H9 (cell line): ENCODE data around the gene NT5DC1. TPM values are rescaled to one million over a fixed set of nuclear protein-coding genes. Genes with fewer than 3 reads are reported as not detected.

Experiments used
- DNase-seq: peaks from one replicate; pipeline ENCODE4 v3.0.0-alpha.2; 2017
- H2AFZ ChIP-seq: one replicate; pipeline ENCODE4 v1.6.1; 2013; ENCODE audit warnings: mild to moderate bottlenecking, low read length, control low read depth, moderate library complexity
- H2AK5ac ChIP-seq: 2 replicates; pipeline ENCODE4 v1.6.1; 2013; ENCODE audit warnings: low read length, control low read depth, mixed read lengths; ENCODE audit not compliant: insufficient read length
- H2BK120ac ChIP-seq: one replicate; pipeline ENCODE4 v1.6.1; 2013; ENCODE audit warnings: low read depth, mild to moderate bottlenecking, low read length, control low read depth, inconsistent platforms; ENCODE audit not compliant: poor library complexity, severe bottlenecking
- H2BK12ac ChIP-seq: 2 replicates; pipeline ENCODE4 v1.6.1; 2013; ENCODE audit warnings: low read length, control low read depth, mixed read lengths, low read depth; ENCODE audit not compliant: insufficient read length
- H2BK15ac ChIP-seq: 2 replicates; pipeline ENCODE4 v1.6.1; 2013; ENCODE audit warnings: low read depth, low read length, control low read depth
- H2BK20ac ChIP-seq: one replicate; pipeline ENCODE4 v1.6.1; 2013; ENCODE audit warnings: low read depth, mild to moderate bottlenecking, low read length, control low read depth, inconsistent platforms; ENCODE audit not compliant: poor library complexity, severe bottlenecking
- H2BK5ac ChIP-seq: 2 replicates; pipeline ENCODE4 v1.6.1; 2013; ENCODE audit warnings: low read length, control low read depth, mixed read lengths; ENCODE audit not compliant: insufficient read length
- H3K14ac ChIP-seq: 2 replicates; pipeline ENCODE4 v1.6.1; 2013; ENCODE audit warnings: low read length, control low read depth; ENCODE audit not compliant: insufficient read depth
- H3K18ac ChIP-seq: 2 replicates; pipeline ENCODE4 v1.6.1; 2013; ENCODE audit warnings: low read depth, mild to moderate bottlenecking, mixed read lengths, low read length, control low read depth; ENCODE audit not compliant: insufficient read length
- H3K23ac ChIP-seq: 2 replicates; pipeline ENCODE4 v1.6.1; 2013; ENCODE audit warnings: low read length, control low read depth, mixed read lengths, low read depth; ENCODE audit not compliant: insufficient read length
- H3K23me2 ChIP-seq: 2 replicates; pipeline ENCODE4 v1.6.1; 2013; ENCODE audit warnings: low read depth, mild to moderate bottlenecking, mixed read lengths, low read length, control low read depth; ENCODE audit not compliant: insufficient read length, poor library complexity, severe bottlenecking
- H3K27ac ChIP-seq: 2 replicates; pipeline ENCODE4 v1.5.1; 2013; ENCODE audit warnings: low read length, control low read depth, mixed read lengths, low read depth; ENCODE audit not compliant: insufficient read length
- H3K27me3 ChIP-seq: 2 replicates; pipeline ENCODE4 v1.6.1; 2013; ENCODE audit warnings: low read length, control low read depth, inconsistent platforms; ENCODE audit not compliant: insufficient read depth
- H3K4ac ChIP-seq: 2 replicates; pipeline ENCODE4 v1.6.1; 2013; ENCODE audit warnings: low read depth, mild to moderate bottlenecking, control low read depth, inconsistent platforms, low read length, moderate library complexity
- H3K4me1 ChIP-seq: 2 replicates; pipeline ENCODE4 v1.6.1; 2013; ENCODE audit warnings: low read length, control low read depth, inconsistent platforms; ENCODE audit not compliant: insufficient read depth
- H3K4me2 ChIP-seq: 2 replicates; pipeline ENCODE4 v1.6.1; 2013; ENCODE audit warnings: low read length, control low read depth, mixed read lengths; ENCODE audit not compliant: insufficient read length, insufficient read depth
- H3K56ac ChIP-seq: 2 replicates; pipeline ENCODE4 v1.6.1; 2013; ENCODE audit warnings: low read depth, mild to moderate bottlenecking, mixed read lengths, low read length, control low read depth; ENCODE audit not compliant: insufficient read length
- H3K79me1 ChIP-seq: 2 replicates; pipeline ENCODE4 v1.6.1; 2013; ENCODE audit warnings: low read depth, mild to moderate bottlenecking, moderate library complexity, low read length, control low read depth, inconsistent platforms; ENCODE audit not compliant: insufficient read depth, poor library complexity, severe bottlenecking
- H3K79me2 ChIP-seq: 2 replicates; pipeline ENCODE4 v1.6.1; 2013; ENCODE audit warnings: low read length, control low read depth, inconsistent platforms; ENCODE audit not compliant: insufficient read depth
- H3K9ac ChIP-seq: 2 replicates; pipeline ENCODE4 v1.6.1; 2013; ENCODE audit warnings: low read length, control low read depth, mixed read lengths; ENCODE audit not compliant: insufficient read length; ENCODE audit errors: extremely low read depth
- H3K9me3 ChIP-seq: one replicate; pipeline ENCODE4 v1.6.1; 2013; ENCODE audit warnings: low read depth, low read length, inconsistent platforms; ENCODE audit not compliant: control insufficient read depth
- H3T11ph ChIP-seq: one replicate; pipeline ENCODE4 v1.6.1; 2013; ENCODE audit warnings: mild to moderate bottlenecking, low read length, control low read depth, inconsistent platforms
- H4K20me1 ChIP-seq: one replicate; pipeline ENCODE4 v1.6.1; 2013; ENCODE audit not compliant: control insufficient read depth, insufficient read length, insufficient read depth
- H4K5ac ChIP-seq: 2 replicates; pipeline ENCODE4 v1.6.1; 2013; ENCODE audit warnings: low read depth, mild to moderate bottlenecking, mixed read lengths, low read length, control low read depth; ENCODE audit not compliant: insufficient read length
- H4K8ac ChIP-seq: replicated peaks from 2 replicates; pipeline ENCODE4 v1.6.1; 2013; ENCODE audit warnings: low read length, control low read depth, mixed read lengths, low read depth; ENCODE audit not compliant: insufficient read length
- H4K91ac ChIP-seq: 2 replicates; pipeline ENCODE4 v1.6.1; 2013; ENCODE audit warnings: low read depth, mild to moderate bottlenecking, moderate library complexity, mixed read lengths, low read length, control low read depth; ENCODE audit not compliant: insufficient read length
- H3K27ac Mint-ChIP-seq, 3 experiments: 2 replicates in 2 of 3; 3 replicates in 1 of 3; pipeline ENCODE4 v1.8.0; 2020 to 2021; ENCODE audit warnings: mixed read lengths in 3 of 3, mild to moderate bottlenecking in 1 of 3, moderate library complexity in 1 of 3
- H3K27me3 Mint-ChIP-seq: 2 replicates; pipeline ENCODE4 v1.8.0; 2021; ENCODE audit warnings: low read depth, mild to moderate bottlenecking, moderate library complexity, mixed read lengths
- H3K36me3 Mint-ChIP-seq, 3 experiments: 2 replicates in 2 of 3; 3 replicates in 1 of 3; pipeline ENCODE4 v1.8.0; 2020 to 2021; ENCODE audit warnings: low read depth in 3 of 3, mixed read lengths in 3 of 3; ENCODE audit not compliant: insufficient read depth in 1 of 3
- H3K4me1 Mint-ChIP-seq, 2 experiments: 2 replicates each; pipeline ENCODE4 v1.8.0; 2020; ENCODE audit warnings: mixed read lengths in 2 of 2
- H3K4me3 Mint-ChIP-seq, 2 experiments: 2 replicates in 1 of 2; 3 replicates in 1 of 2; pipeline ENCODE4 v1.8.0; 2020 to 2021; ENCODE audit warnings: mild to moderate bottlenecking in 2 of 2, mixed read lengths in 2 of 2, moderate library complexity in 1 of 2
- H3K9me3 Mint-ChIP-seq, 2 experiments: 2 replicates in 1 of 2; 3 replicates in 1 of 2; pipeline ENCODE4 v1.8.0; 2020; ENCODE audit warnings: mild to moderate bottlenecking in 2 of 2, mixed read lengths in 2 of 2, moderate library complexity in 1 of 2
- CTCF ChIP-seq: fragments of 200-600 bp; sonication (generic); conservative IDR thresholded peaks from 3 replicates; pipeline ENCODE4 v1.8.0; 2021; ENCODE audit warnings: antibody characterized with exemption, mild to moderate bottlenecking
- WGBS: extraction: QIAGEN DNeasy Blood & Tissue Kit; methylation state at CpG from one replicate; pipeline ENCODE4 v1.1.7; 2013; ENCODE audit warnings: missing lambda C conversion rate, low lambda C conversion rate, mixed read lengths; ENCODE audit not compliant: insufficient read length; ENCODE audit errors: extremely low coverage; 5-methylcytosine and 5-hydroxymethylcytosine counted together
- total RNA-seq: library from RNA; stranded (reverse); gene quantifications from 2 replicates; pipeline ENCODE4 v1.2.1, GENCODE V29; 2021

NT5DC1 gene
- total RNA-seq, 1 experiment from 2014 or later, result 64.9 TPM

GRCh38 chr6:116286773-116287358 is 186.2 kb downstream of the NT5DC1 start:
- no peak overlapping the region for H2AFZ ChIP-seq

More at GRCh38 chr6:116286773-116287358, 186.2 kb downstream of the NT5DC1 start:
- no peak overlapping the region for H2AK5ac ChIP-seq
- no peaks in the 10 kb centered on the region; the same call in 1 of the 2 replicates for H3K4me1 ChIP-seq
- no peak overlapping the region for H4K5ac ChIP-seq
- no peak overlapping the region for H3K23ac ChIP-seq
- no peak overlapping the region for H3T11ph ChIP-seq
- no peak overlapping the region for H3K27ac ChIP-seq
- H4K91ac ChIP-seq, result no peak overlapping the region
- no peak for DNase-seq
- H2BK12ac ChIP-seq, result no peak overlapping the region
- Mint-ChIP-seq H3K4me3 (no peak overlapping the region), H3K36me3 (no peaks in the 10 kb centered on the region), H3K4me1 (peaks cover 3 to 5% of the 10 kb centered on the region in 2 experiments; a peak in 2 of 4 replicates), H3K9me3 (no peaks in the 10 kb centered on the region), H3K27me3 (no peaks in the 10 kb centered on the region; the same call in 1 of the 2 replicates), H3K27ac (no peak overlapping the region)
- H3K9me3 ChIP-seq, result no peaks in the 10 kb centered on the region
- no CpG with 5 or more reads among the region's 1 CpG for WGBS
- H3K9ac ChIP-seq, result no peak overlapping the region
- H3K4ac ChIP-seq, result no peak overlapping the region
- H3K27me3 ChIP-seq, result no peaks in the 10 kb centered on the region
- no peak overlapping the region for H3K56ac ChIP-seq
- no peak overlapping the region for H3K4me2 ChIP-seq
- no peak overlapping the region for H2BK20ac ChIP-seq
- H2BK120ac ChIP-seq, result no peak overlapping the region
- H3K18ac ChIP-seq, result no peak overlapping the region
- H4K8ac ChIP-seq, result no peak overlapping the region
- no peaks in the 10 kb centered on the region for H4K20me1 ChIP-seq
- H2BK5ac ChIP-seq, result no peak overlapping the region
- no peak for TF ChIP-seq CTCF
- H3K79me2 ChIP-seq, result no peaks in the 10 kb centered on the region
- H3K14ac ChIP-seq, result no peak overlapping the region
- no peaks in the 10 kb centered on the region for H3K23me2 ChIP-seq
- H2BK15ac ChIP-seq, result no peak overlapping the region
- no peaks in the 10 kb centered on the region for H3K79me1 ChIP-seq
